GM12873 (cell line): Measurements from ENCODE around the gene POLR3F.

Source experiments
- TF ChIP-seq, protein P1 (sequence below): IDR thresholded peaks from 2 replicates; pipeline ENCODE4 v1.5.1; 2012; ENCODE audit warnings: low read depth, mild to moderate bottlenecking, moderate library complexity, low read length, control low read depth; ENCODE audit not compliant: insufficient read depth; ENCODE audit errors: missing control alignments

Gene POLR3F

DNA sequence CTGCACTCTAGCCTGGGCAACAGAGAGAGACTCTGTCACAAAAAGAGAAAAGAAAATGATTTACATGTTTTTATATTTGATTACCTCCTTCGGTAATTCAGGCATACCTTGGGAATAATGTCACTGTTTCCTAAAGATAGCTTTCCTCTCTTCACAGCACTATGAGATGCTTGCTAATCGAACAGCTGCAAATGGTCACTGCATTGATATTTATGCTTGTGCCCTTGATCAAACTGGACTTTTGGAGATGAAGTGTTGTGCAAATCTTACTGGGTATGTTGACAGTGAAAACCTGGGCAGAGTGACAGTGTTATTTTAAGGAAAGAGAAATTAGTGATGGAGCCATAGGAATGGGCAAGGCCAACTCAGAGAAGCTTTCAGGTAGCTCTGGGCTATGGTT lies 60.1 kb downstream of the POLR3F start:
- TF ChIP-seq, protein P1, sequence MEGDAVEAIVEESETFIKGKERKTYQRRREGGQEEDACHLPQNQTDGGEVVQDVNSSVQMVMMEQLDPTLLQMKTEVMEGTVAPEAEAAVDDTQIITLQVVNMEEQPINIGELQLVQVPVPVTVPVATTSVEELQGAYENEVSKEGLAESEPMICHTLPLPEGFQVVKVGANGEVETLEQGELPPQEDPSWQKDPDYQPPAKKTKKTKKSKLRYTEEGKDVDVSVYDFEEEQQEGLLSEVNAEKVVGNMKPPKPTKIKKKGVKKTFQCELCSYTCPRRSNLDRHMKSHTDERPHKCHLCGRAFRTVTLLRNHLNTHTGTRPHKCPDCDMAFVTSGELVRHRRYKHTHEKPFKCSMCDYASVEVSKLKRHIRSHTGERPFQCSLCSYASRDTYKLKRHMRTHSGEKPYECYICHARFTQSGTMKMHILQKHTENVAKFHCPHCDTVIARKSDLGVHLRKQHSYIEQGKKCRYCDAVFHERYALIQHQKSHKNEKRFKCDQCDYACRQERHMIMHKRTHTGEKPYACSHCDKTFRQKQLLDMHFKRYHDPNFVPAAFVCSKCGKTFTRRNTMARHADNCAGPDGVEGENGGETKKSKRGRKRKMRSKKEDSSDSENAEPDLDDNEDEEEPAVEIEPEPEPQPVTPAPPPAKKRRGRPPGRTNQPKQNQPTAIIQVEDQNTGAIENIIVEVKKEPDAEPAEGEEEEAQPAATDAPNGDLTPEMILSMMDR = no peak

DNA sequence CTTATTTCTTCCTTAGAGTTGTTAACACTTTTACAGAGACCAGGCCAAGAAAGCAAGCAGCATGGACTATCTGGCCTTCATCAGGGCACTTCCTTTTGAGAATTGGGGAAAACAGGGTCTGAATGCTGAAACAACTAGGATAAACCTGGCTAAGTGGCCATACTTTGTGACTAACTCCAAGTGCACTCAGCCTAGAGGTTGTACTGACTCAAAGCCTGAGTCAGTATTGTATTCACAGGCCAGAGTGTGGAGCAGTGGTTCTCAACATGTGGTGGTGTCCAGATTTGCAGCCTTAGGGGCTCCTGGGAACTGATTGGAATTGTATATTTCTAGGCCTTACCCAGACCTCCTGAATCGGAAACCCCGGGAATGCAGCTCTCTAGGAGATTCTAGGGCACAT lies 60.6 kb downstream of the POLR3F start:
- TF ChIP-seq, protein P1 = no peak

DNA sequence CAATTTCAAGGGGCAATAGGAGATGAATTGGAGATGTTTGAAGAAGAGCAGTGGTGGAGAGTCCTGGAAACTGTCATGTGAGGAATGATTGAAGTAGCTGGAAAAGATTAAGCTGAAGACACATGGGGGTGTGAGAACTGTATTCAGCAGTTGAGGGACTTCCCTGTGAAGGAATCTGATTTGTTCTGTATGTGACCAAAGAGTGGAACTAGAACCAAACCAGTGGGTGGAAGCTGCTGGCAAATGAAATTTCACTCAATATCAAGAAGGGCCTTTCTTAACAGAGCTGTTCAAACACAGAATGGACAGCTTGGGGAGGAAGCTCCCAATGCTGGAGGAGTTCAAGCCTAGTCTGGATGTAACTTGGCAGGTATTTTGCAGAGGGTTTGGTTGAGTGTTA lies 61.9 kb downstream of the POLR3F start:
- TF ChIP-seq, protein P1 = no peak

DNA sequence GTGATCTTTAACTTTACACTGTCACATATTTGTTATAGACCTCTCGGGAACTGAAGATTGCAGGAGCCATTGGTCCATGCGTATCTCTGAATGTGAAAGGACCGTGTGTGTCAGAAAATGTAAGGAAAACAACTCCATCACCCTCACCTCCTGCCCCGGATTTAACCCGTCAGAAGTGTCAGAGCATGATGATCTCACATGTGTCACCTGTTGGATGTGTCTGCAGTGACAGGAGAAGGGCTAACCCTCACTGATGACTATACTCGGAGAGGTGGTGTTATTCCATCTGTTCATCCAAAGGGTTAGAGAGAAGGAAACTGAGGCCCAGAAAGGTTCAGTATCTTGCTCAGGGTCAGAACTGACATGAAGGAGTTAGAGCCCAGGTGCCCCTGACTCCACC lies 65.4 kb downstream of the POLR3F start:
- TF ChIP-seq, protein P1 = no peak

DNA sequence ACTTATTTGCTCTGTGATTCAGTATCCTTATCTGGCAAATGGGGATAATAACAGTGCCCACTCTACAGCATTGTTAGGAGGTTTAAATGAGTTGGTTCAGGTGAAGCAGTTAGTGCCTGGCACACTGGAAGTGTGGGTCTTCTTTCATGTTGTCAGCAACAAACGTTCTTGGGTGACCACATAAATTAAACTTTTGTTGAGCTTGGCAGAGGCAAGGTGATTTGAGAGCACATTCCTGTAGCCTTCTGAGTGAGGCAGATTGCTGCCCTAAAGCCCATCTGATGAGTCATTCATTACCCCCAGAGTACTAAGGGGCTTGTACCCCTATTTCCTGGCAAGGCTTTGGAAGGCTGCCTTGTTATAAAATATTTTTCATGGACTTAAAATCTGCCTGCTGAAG lies 66.3 kb downstream of the POLR3F start:
- TF ChIP-seq, protein P1 = no peak

DNA sequence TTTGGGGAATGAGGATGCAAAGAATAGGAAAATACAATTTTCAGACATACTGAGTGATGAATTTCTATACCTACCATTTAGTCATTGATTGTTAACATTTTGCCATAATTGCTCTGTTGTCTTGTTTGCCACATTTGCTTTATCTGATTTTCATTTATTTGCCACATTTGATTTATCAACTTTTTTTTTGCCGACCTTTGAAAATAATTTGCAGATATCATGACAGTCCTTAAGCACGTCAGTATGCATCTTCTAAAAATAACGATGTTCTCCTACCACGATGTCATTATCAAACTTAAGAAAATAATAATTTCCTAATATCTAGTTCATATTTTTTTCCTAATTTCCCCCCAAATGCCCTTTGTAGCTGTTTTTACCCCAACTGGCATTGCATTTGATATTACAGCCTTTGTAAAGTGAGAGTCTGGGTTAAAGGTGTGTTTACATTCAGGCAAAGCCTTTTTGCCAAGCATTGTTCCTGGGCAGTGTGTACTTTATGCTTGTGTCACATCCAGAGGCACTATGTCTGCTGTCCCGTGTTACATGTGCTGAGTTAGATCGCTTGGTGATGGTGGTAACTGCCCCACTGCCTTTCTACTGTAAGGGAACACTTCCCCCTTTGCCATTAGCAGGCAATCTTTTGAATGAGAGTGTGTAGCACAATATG lies 66.9 kb downstream of the POLR3F start:
- TF ChIP-seq, protein P1 = no peak
